Nephron (organoid): ENCODE data around the gene RHOBTB3.

Source experiments
- H3K27ac Mint-ChIP-seq, 3 experiments: 2 replicates each; pipeline ENCODE4 v1.8.0; 2020; ENCODE audit warnings: mixed read lengths in 3 of 3, mild to moderate bottlenecking in 2 of 3, moderate library complexity in 1 of 3
- H3K27me3 Mint-ChIP-seq: 2 replicates; pipeline ENCODE4 v1.8.0; 2021; ENCODE audit warnings: low read depth, mild to moderate bottlenecking, moderate library complexity, mixed read lengths
- H3K36me3 Mint-ChIP-seq: 2 replicates; pipeline ENCODE4 v1.8.0; 2020; ENCODE audit warnings: low read depth, mixed read lengths
- H3K4me1 Mint-ChIP-seq: 2 replicates; pipeline ENCODE4 v1.8.0; 2020; ENCODE audit warnings: mixed read lengths
- H3K4me3 Mint-ChIP-seq, 3 experiments: 2 replicates each; pipeline ENCODE4 v1.8.0; 2020; ENCODE audit warnings: mild to moderate bottlenecking in 3 of 3, mixed read lengths in 3 of 3, moderate library complexity in 2 of 3
- H3K9me3 Mint-ChIP-seq: 2 replicates; pipeline ENCODE4 v1.8.0; 2020; ENCODE audit warnings: mixed read lengths
- TF ChIP-seq, protein P1 (sequence below), 3 experiments: fragments of 200-600 bp; sonication (generic); IDR thresholded peaks; one replicate each; pipeline ENCODE4 v1.5.0; 2021; ENCODE audit warnings: antibody characterized with exemption in 3 of 3; ENCODE audit not compliant: unreplicated experiment in 3 of 3

Gene RHOBTB3

DNA sequence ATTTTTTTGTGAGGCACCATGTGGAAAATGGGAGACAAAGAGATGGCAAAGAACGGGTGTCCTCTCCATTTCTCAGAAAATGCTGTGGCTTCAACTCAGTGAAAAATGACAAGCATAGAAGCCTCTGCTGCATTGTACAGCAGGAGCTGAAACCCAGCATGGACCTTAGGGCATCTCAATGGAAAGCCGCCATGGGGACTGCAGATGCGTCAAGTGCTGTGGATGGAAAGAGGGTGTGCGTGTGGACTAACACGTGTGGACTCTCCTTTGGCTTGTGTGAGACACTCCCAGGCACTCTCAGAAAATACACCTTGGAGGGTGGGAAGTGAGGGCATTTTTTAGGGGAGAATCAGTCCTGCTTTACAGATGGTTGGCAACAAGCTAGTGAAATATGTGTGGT, 93.6 kb downstream of the RHOBTB3 start:
- Mint-ChIP-seq H3K9me3 (no peaks in the 10 kb centered on the region), H3K27me3 (peaks cover 8% of the 10 kb centered on the region)

DNA sequence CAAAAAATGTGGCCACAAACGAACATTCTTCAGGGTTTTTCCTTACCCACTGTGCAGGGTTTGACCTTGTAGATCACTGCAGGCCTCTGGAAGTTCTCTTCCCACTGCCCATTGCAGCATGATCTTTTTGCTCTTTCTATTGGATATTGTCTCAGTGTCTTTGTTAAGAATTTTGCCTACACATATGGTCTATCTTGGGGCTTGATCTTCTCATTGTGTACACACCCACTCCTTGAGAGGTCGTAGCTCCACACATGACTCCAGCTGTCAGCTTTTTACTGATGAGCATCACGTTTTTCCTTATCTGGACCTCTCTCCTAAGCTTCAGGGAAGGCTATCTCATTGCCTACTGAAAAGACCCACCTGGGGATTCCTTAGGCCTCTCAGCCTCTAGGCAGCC, 94.4 kb downstream of the RHOBTB3 start:
- TF ChIP-seq, protein P1, sequence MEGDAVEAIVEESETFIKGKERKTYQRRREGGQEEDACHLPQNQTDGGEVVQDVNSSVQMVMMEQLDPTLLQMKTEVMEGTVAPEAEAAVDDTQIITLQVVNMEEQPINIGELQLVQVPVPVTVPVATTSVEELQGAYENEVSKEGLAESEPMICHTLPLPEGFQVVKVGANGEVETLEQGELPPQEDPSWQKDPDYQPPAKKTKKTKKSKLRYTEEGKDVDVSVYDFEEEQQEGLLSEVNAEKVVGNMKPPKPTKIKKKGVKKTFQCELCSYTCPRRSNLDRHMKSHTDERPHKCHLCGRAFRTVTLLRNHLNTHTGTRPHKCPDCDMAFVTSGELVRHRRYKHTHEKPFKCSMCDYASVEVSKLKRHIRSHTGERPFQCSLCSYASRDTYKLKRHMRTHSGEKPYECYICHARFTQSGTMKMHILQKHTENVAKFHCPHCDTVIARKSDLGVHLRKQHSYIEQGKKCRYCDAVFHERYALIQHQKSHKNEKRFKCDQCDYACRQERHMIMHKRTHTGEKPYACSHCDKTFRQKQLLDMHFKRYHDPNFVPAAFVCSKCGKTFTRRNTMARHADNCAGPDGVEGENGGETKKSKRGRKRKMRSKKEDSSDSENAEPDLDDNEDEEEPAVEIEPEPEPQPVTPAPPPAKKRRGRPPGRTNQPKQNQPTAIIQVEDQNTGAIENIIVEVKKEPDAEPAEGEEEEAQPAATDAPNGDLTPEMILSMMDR (IDR thresholded peaks at IDR 0.05; ENCODE audit: unreplicated experiment in 3 of 3), result no peak
- Mint-ChIP-seq H3K36me3 (no peaks in the 10 kb centered on the region), H3K27me3 (peaks cover 8% of the 10 kb centered on the region), H3K4me1 (peaks cover 42% of the 10 kb centered on the region), H3K4me3 (peak overlapping the region in 1 of 3 experiments; percentile 29), H3K9me3 (no peaks in the 10 kb centered on the region), H3K27ac (peak overlapping the region in 2 of 3 experiments; percentile 18 to 24)

More for the DNA sequence above, 93.6 kb downstream of the RHOBTB3 start:
- TF ChIP-seq, protein P1 (IDR thresholded peaks at IDR 0.05; ENCODE audit: unreplicated experiment in 3 of 3), result no peak
- H3K27ac Mint-ChIP-seq, result peak overlapping the region in 1 of 3 experiments; percentile 97
- no peaks in the 10 kb centered on the region for H3K36me3 Mint-ChIP-seq
- no peak overlapping the region for H3K4me3 Mint-ChIP-seq
- H3K4me1 Mint-ChIP-seq, result peaks cover 42% of the 10 kb centered on the region

GRCh38 chr5:95826949-95827891, 96.1 kb downstream of the RHOBTB3 start:
- Mint-ChIP-seq H3K4me1 (peaks cover 30% of the 10 kb centered on the region), H3K9me3 (no peaks in the 10 kb centered on the region), H3K4me3 (no peak overlapping the region), H3K27me3 (peaks cover 11% of the 10 kb centered on the region), H3K27ac (no peak overlapping the region), H3K36me3 (no peaks in the 10 kb centered on the region)
- TF ChIP-seq, protein P1 (IDR thresholded peaks at IDR 0.05; ENCODE audit: unreplicated experiment in 3 of 3), result no peak

GRCh38 chr5:95827892-95828246, 96.7 kb downstream of the RHOBTB3 start:
- Mint-ChIP-seq H3K27ac (no peak overlapping the region), H3K36me3 (no peaks in the 10 kb centered on the region), H3K4me3 (no peak overlapping the region), H3K27me3 (peaks cover 11% of the 10 kb centered on the region), H3K4me1 (peaks cover 23% of the 10 kb centered on the region), H3K9me3 (no peaks in the 10 kb centered on the region)
- TF ChIP-seq, protein P1 (IDR thresholded peaks at IDR 0.05; ENCODE audit: unreplicated experiment in 3 of 3), result no peak

GRCh38 chr5:95830226-95830625, 99.1 kb downstream of the RHOBTB3 start:
- no peak overlapping the region for H3K27ac Mint-ChIP-seq
- TF ChIP-seq, protein P1 (IDR thresholded peaks at IDR 0.05; ENCODE audit: unreplicated experiment in 3 of 3), result no peak
- no peak overlapping the region for H3K4me3 Mint-ChIP-seq
- H3K27me3 Mint-ChIP-seq, result peaks cover 6% of the 10 kb centered on the region
- H3K4me1 Mint-ChIP-seq, result peaks cover 21% of the 10 kb centered on the region
- no peaks in the 10 kb centered on the region for H3K9me3 Mint-ChIP-seq
- no peaks in the 10 kb centered on the region for H3K36me3 Mint-ChIP-seq
